GM23338 (cell line): Measurements from ENCODE around the gene SLC17A5. TPM values are rescaled to one million over a fixed set of nuclear protein-coding genes. Genes with fewer than 3 reads are reported as not detected.

Experiments used
- ATAC-seq: fragments of 200-7000 bp; cut with Tn5 transposase; 3 replicates; pipeline ENCODE4 v1.9.1; 2020
- DNase-seq: peaks from one replicate; pipeline ENCODE4 v3.0.0-alpha.2; 2015; ENCODE audit warnings: low spot score
- H2AFZ ChIP-seq: fragments of 200-600 bp; sonication (generic); 2 replicates; pipeline ENCODE4 v1.8.0; 2016; ENCODE audit warnings: antibody characterized with exemption, mild to moderate bottlenecking, moderate library complexity
- H3F3A ChIP-seq: fragments of 200-600 bp; sonication (generic); replicated peaks from 2 replicates; pipeline ENCODE4 v1.8.0; 2017; ENCODE audit warnings: antibody characterized with exemption, mixed run types, low read depth
- H3K27ac ChIP-seq: fragments of 200-600 bp; sonication (generic); 2 replicates; pipeline ENCODE4 v1.6.1; 2016; ENCODE audit warnings: low read depth
- H3K27me3 ChIP-seq: fragments of 200-600 bp; sonication (generic); 2 replicates; pipeline ENCODE4 v1.8.0; 2016; ENCODE audit warnings: mild to moderate bottlenecking, mixed run types, moderate library complexity; ENCODE audit not compliant: insufficient read depth
- H3K36me3 ChIP-seq: fragments of 200-600 bp; sonication (generic); 2 replicates; pipeline ENCODE4 v1.8.0; 2016; ENCODE audit warnings: mild to moderate bottlenecking; ENCODE audit not compliant: insufficient read depth
- H3K4me1 ChIP-seq: fragments of 200-600 bp; sonication (generic); 2 replicates; pipeline ENCODE4 v1.8.0; 2016; ENCODE audit warnings: mild to moderate bottlenecking, moderate library complexity; ENCODE audit not compliant: insufficient read depth
- H3K4me2 ChIP-seq: fragments of 200-600 bp; sonication (generic); 2 replicates; pipeline ENCODE4 v1.7.1; 2017; ENCODE audit warnings: mixed run types
- H3K4me3 ChIP-seq: fragments of 200-600 bp; sonication (generic); 2 replicates; pipeline ENCODE4 v1.6.1; 2016; ENCODE audit warnings: mixed run types
- H3K79me2 ChIP-seq: fragments of 200-600 bp; sonication (generic); replicated peaks from 2 replicates; pipeline ENCODE4 v1.8.0; 2017; ENCODE audit warnings: mild to moderate bottlenecking; ENCODE audit not compliant: insufficient read depth
- H3K9me2 ChIP-seq: fragments of 200-600 bp; sonication (generic); 2 replicates; pipeline ENCODE4 v1.8.0; 2017; ENCODE audit not compliant: insufficient read depth
- H4K20me1 ChIP-seq: fragments of 200-600 bp; sonication (generic); replicated peaks from 2 replicates; pipeline ENCODE4 v1.8.0; 2017; ENCODE audit warnings: mild to moderate bottlenecking; ENCODE audit not compliant: insufficient read depth
- H3K27ac Mint-ChIP-seq: 2 replicates; pipeline ENCODE4 v1.8.0; 2020; ENCODE audit warnings: inconsistent platforms, mild to moderate bottlenecking, moderate library complexity, mixed read lengths
- H3K27me3 Mint-ChIP-seq: 3 replicates; pipeline ENCODE4 v1.8.0; 2022; ENCODE audit warnings: low read depth, mild to moderate bottlenecking, moderate library complexity, mixed read lengths, inconsistent platforms; ENCODE audit not compliant: insufficient read depth, poor library complexity
- H3K36me3 Mint-ChIP-seq: 3 replicates; pipeline ENCODE4 v1.8.0; 2021; ENCODE audit warnings: low read depth, mild to moderate bottlenecking, inconsistent platforms, moderate library complexity, mixed read lengths
- H3K4me1 Mint-ChIP-seq: 3 replicates; pipeline ENCODE4 v1.8.0; 2020; ENCODE audit warnings: mild to moderate bottlenecking, inconsistent platforms, mixed read lengths
- H3K4me3 Mint-ChIP-seq: 3 replicates; pipeline ENCODE4 v1.8.0; 2021; ENCODE audit warnings: moderate library complexity, mild to moderate bottlenecking, inconsistent platforms, mixed read lengths
- H3K9me3 Mint-ChIP-seq: 3 replicates; pipeline ENCODE4 v1.8.0; 2020; ENCODE audit warnings: moderate library complexity, mild to moderate bottlenecking, inconsistent platforms, mixed read lengths
- CREB1 ChIP-seq: fragments of 250-450 bp; sonication (Bioruptor Pico); IDR thresholded peaks from 2 replicates; pipeline ENCODE4 v1.5.0; 2020; ENCODE audit warnings: low read depth, mild to moderate bottlenecking, moderate library complexity
- EZH2 ChIP-seq: fragments of 200-600 bp; sonication (generic); IDR thresholded peaks from one replicate; pipeline ENCODE4 v1.8.0; 2017; ENCODE audit warnings: antibody characterized with exemption, mild to moderate bottlenecking, low read depth; ENCODE audit not compliant: unreplicated experiment
- EZH2phosphoT487 ChIP-seq: fragments of 200-600 bp; sonication (generic); IDR thresholded peaks from one replicate; pipeline ENCODE4 v1.8.1; 2018; ENCODE audit warnings: antibody characterized with exemption; ENCODE audit not compliant: unreplicated experiment
- polyA plus RNA-seq: library from polyadenylated mRNA; unstranded; fragments of >200 nt; fragmentation: Nextera tagmentation; extraction: Ambion mirVana; gene quantifications from 2 replicates; pipeline ENCODE4 v1.2.1, GENCODE V29; 2016
- total RNA-seq: library from RNA; depleted of rRNA; stranded (reverse); fragments of >200 nt; shearing (Covaris generic); gene quantifications from 2 replicates; pipeline ENCODE4 v1.2.3, GENCODE V29; 2014
- TF ChIP-seq, protein P1 (sequence below): fragments of 250-450 bp; sonication (Bioruptor Pico); IDR thresholded peaks from 2 replicates; pipeline ENCODE4 v1.5.0; 2020; ENCODE audit warnings: mild to moderate bottlenecking, moderate library complexity
- TF ChIP-seq, protein P2 (sequence below): IDR thresholded peaks from one replicate; pipeline ENCODE4 v1.6.1; 2018; ENCODE audit warnings: antibody characterized with exemption; ENCODE audit not compliant: unreplicated experiment

SLC17A5 gene
- total and polyA plus RNA-seq, 2 experiments from 2014 or later, result 9.2 to 17.7 TPM

DNA sequence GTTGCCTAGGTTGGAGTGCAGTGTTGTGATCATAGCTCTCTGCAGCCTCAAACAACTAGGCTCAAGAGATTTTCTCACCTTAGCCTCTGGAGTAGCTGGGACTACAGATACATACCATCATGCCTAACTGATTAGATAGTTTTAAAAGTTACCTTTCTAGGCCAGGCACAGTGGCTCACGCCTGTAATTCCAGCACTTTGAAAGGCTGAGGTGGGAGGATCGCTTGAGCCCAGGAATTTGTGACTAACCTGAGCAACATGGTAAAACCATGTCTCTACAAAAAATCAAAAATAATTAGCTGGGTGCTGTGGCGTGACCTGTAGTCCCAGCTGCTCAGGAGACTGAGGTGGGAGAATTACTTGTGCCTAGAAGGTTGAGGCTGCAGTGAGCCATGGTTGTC is 41.2 kb downstream of the SLC17A5 start:
- 0 out of 2 replicates have a peak overlapping the region, but pooled peaks have one; percentile 43 for H3K27ac ChIP-seq
- DNase-seq (no peak), ATAC-seq (no peak)
- H3K36me3 ChIP-seq, result peaks cover 7% of the 10 kb centered on the region; the same call in 1 of the 2 replicates
- Mint-ChIP-seq H3K36me3 (peaks cover 22% of the 10 kb centered on the region; the same call in 2 of the 3 replicates), H3K27me3 (peaks cover 3% of the 10 kb centered on the region), H3K27ac (no peak overlapping the region), H3K4me3 (no peak overlapping the region), H3K9me3 (no peaks in the 10 kb centered on the region), H3K4me1 (peaks cover 4% of the 10 kb centered on the region; the same call in 2 of the 3 replicates)
- H3K4me3 ChIP-seq, result no peak overlapping the region
- TF ChIP-seq EZH2 (no peak), EZH2phosphoT487 (no peak), CREB1 (CRISPR knock-in tag) (no peak)
- TF ChIP-seq, protein P1, sequence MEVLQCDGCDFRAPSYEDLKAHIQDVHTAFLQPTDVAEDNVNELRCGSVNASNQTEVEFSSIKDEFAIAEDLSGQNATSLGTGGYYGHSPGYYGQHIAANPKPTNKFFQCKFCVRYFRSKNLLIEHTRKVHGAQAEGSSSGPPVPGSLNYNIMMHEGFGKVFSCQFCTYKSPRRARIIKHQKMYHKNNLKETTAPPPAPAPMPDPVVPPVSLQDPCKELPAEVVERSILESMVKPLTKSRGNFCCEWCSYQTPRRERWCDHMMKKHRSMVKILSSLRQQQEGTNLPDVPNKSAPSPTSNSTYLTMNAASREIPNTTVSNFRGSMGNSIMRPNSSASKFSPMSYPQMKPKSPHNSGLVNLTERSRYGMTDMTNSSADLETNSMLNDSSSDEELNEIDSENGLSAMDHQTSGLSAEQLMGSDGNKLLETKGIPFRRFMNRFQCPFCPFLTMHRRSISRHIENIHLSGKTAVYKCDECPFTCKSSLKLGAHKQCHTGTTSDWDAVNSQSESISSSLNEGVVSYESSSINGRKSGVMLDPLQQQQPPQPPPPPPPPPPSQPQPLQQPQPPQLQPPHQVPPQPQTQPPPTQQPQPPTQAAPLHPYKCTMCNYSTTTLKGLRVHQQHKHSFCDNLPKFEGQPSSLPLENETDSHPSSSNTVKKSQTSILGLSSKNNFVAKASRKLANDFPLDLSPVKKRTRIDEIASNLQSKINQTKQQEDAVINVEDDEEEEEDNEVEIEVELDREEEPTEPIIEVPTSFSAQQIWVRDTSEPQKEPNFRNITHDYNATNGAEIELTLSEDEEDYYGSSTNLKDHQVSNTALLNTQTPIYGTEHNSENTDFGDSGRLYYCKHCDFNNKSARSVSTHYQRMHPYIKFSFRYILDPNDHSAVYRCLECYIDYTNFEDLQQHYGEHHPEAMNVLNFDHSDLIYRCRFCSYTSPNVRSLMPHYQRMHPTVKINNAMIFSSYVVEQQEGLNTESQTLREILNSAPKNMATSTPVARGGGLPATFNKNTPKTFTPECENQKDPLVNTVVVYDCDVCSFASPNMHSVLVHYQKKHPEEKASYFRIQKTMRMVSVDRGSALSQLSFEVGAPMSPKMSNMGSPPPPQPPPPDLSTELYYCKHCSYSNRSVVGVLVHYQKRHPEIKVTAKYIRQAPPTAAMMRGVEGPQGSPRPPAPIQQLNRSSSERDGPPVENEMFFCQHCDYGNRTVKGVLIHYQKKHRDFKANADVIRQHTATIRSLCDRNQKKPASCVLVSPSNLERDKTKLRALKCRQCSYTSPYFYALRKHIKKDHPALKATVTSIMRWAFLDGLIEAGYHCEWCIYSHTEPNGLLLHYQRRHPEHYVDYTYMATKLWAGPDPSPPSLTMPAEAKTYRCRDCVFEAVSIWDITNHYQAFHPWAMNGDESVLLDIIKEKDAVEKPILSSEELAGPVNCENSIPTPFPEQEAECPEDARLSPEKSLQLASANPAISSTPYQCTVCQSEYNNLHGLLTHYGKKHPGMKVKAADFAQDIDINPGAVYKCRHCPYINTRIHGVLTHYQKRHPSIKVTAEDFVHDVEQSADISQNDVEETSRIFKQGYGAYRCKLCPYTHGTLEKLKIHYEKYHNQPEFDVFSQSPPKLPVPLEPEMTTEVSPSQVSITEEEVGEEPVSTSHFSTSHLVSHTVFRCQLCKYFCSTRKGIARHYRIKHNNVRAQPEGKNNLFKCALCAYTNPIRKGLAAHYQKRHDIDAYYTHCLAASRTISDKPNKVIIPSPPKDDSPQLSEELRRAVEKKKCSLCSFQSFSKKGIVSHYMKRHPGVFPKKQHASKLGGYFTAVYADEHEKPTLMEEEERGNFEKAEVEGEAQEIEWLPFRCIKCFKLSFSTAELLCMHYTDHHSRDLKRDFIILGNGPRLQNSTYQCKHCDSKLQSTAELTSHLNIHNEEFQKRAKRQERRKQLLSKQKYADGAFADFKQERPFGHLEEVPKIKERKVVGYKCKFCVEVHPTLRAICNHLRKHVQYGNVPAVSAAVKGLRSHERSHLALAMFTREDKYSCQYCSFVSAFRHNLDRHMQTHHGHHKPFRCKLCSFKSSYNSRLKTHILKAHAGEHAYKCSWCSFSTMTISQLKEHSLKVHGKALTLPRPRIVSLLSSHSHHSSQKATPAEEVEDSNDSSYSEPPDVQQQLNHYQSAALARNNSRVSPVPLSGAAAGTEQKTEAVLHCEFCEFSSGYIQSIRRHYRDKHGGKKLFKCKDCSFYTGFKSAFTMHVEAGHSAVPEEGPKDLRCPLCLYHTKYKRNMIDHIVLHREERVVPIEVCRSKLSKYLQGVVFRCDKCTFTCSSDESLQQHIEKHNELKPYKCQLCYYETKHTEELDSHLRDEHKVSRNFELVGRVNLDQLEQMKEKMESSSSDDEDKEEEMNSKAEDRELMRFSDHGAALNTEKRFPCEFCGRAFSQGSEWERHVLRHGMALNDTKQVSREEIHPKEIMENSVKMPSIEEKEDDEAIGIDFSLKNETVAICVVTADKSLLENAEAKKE, result no peak
- TF ChIP-seq, protein P2, sequence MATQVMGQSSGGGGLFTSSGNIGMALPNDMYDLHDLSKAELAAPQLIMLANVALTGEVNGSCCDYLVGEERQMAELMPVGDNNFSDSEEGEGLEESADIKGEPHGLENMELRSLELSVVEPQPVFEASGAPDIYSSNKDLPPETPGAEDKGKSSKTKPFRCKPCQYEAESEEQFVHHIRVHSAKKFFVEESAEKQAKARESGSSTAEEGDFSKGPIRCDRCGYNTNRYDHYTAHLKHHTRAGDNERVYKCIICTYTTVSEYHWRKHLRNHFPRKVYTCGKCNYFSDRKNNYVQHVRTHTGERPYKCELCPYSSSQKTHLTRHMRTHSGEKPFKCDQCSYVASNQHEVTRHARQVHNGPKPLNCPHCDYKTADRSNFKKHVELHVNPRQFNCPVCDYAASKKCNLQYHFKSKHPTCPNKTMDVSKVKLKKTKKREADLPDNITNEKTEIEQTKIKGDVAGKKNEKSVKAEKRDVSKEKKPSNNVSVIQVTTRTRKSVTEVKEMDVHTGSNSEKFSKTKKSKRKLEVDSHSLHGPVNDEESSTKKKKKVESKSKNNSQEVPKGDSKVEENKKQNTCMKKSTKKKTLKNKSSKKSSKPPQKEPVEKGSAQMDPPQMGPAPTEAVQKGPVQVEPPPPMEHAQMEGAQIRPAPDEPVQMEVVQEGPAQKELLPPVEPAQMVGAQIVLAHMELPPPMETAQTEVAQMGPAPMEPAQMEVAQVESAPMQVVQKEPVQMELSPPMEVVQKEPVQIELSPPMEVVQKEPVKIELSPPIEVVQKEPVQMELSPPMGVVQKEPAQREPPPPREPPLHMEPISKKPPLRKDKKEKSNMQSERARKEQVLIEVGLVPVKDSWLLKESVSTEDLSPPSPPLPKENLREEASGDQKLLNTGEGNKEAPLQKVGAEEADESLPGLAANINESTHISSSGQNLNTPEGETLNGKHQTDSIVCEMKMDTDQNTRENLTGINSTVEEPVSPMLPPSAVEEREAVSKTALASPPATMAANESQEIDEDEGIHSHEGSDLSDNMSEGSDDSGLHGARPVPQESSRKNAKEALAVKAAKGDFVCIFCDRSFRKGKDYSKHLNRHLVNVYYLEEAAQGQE, result no peak
- H3F3A ChIP-seq, result no peaks in the 10 kb centered on the region
- no peaks in the 10 kb centered on the region for H3K79me2 ChIP-seq
- no peaks in the 10 kb centered on the region for H4K20me1 ChIP-seq
- H3K27me3 ChIP-seq, result no peaks in the 10 kb centered on the region
- H3K4me1 ChIP-seq, result peaks cover 4% of the 10 kb centered on the region; the same call in 1 of the 2 replicates
- no peak overlapping the region for H3K4me2 ChIP-seq
- no peaks in the 10 kb centered on the region for H3K9me2 ChIP-seq
- H2AFZ ChIP-seq, result no peak overlapping the region
